Measurements from ENCODE around the gene SEC61A1. TPM values are rescaled to one million over a fixed set of nuclear protein-coding genes. Genes with fewer than 3 reads are reported as not detected.

Gene SEC61A1
- total RNA-seq, 1 experiment from 2014 or later: 182 TPM

- Histone ChIP-seq H3K27ac (ENCODE audit: low read length) (no peak overlapping the region), H3K4me3 (ENCODE audit: low read length) (no peak overlapping the region), H3K36me3 (ENCODE audit: low read depth, low read length) (peaks cover 17% of the 10 kb centered on the region; the same call in 1 of the 2 replicates), H3K9ac (ENCODE audit: low read length) (no peak overlapping the region), H3K4me1 (ENCODE audit: insufficient read depth, low read length) (no peaks in the 10 kb centered on the region), H3K79me2 (ENCODE audit: low read length) (peaks cover 10% of the 10 kb centered on the region; the same call in 1 of the 2 replicates), H3K4me2 (ENCODE audit: low read length) (no peak overlapping the region), H3K9me3 (ENCODE audit: low read length) (no peaks in the 10 kb centered on the region), H3K27me3 (ENCODE audit: low read length) (no peaks in the 10 kb centered on the region), H3F3A (ENCODE audit: low read length, unreplicated experiment) (no peaks in the 10 kb centered on the region), H2AFZ (ENCODE audit: low read length) (no peak overlapping the region), H4K20me1 (ENCODE audit: low read length) (no peaks in the 10 kb centered on the region), H3K9me2 (replicated peaks; ENCODE audit: low read length) (no peaks in the 10 kb centered on the region)
- DNase-seq: no peak
- intact Hi-C loops (cut with micrococcal nuclease): no loop called here
- CTCF ChIA-PET: no interaction called here
- no peak for ATAC-seq
- BruUV-seq (replicated peaks): no TSS peak
- TF ChIP-seq, protein P1, sequence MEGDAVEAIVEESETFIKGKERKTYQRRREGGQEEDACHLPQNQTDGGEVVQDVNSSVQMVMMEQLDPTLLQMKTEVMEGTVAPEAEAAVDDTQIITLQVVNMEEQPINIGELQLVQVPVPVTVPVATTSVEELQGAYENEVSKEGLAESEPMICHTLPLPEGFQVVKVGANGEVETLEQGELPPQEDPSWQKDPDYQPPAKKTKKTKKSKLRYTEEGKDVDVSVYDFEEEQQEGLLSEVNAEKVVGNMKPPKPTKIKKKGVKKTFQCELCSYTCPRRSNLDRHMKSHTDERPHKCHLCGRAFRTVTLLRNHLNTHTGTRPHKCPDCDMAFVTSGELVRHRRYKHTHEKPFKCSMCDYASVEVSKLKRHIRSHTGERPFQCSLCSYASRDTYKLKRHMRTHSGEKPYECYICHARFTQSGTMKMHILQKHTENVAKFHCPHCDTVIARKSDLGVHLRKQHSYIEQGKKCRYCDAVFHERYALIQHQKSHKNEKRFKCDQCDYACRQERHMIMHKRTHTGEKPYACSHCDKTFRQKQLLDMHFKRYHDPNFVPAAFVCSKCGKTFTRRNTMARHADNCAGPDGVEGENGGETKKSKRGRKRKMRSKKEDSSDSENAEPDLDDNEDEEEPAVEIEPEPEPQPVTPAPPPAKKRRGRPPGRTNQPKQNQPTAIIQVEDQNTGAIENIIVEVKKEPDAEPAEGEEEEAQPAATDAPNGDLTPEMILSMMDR (conservative IDR thresholded peaks at IDR 0.05; ENCODE audit: low read depth, low read length): no peak
- TF ChIP-seq EZH2 (IDR thresholded peaks at IDR 0.05; ENCODE audit: low read length, unreplicated experiment) (no peak), EZH2phosphoT487 (IDR thresholded peaks at IDR 0.05; ENCODE audit: borderline replicate concordance, low read length) (no peak)
- POLR2A ChIA-PET (ENCODE audit: unreplicated experiment): no interaction called here
Measured at GRCh38 chr3:128103136-128103676, 51.0 kb downstream of the SEC61A1 start.

DNA sequence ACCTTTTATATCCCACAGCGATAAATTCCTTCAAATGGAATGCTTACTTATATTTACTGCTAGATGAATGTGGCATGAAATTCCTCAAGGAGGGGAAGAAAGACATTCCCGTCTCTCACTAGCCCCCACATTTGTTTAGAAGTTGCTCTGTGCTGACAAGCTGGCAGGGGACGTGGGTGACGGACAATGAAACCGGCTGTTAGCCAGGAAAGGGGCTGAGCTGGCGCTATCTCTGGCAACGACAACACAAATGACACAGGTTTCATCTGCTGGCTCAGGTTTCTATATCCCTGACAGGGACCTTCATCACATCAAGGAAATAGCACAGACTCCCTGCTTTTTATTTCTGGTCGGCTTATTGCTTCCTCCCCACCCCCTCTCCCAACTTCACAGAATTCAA is 55.6 kb downstream of the SEC61A1 start:
- H3K9me2 ChIP-seq (replicated peaks; ENCODE audit: low read length): no peaks in the 10 kb centered on the region
- TF ChIP-seq EZH2 (IDR thresholded peaks at IDR 0.05; ENCODE audit: low read length, unreplicated experiment): no peak
- TF ChIP-seq, protein P1 (conservative IDR thresholded peaks at IDR 0.05; ENCODE audit: low read depth, low read length): no peak
- TF ChIP-seq EZH2phosphoT487 (IDR thresholded peaks at IDR 0.05; ENCODE audit: borderline replicate concordance, low read length): no peak
- peaks cover 15% of the 10 kb centered on the region; the same call in 1 of the 2 replicates for H3K79me2 ChIP-seq (ENCODE audit: low read length)
- DNase-seq (no peak), ATAC-seq (no peak)
- no peak overlapping the region for H3K4me2 ChIP-seq (ENCODE audit: low read length)
- no peak overlapping the region for H2AFZ ChIP-seq (ENCODE audit: low read length)
- H3K9ac ChIP-seq (ENCODE audit: low read length): no peak overlapping the region
- H3K4me1 ChIP-seq (ENCODE audit: insufficient read depth, low read length): peaks cover 9% of the 10 kb centered on the region
- peaks cover 3% of the 10 kb centered on the region for H3F3A ChIP-seq (ENCODE audit: low read length, unreplicated experiment)
- H3K27me3 ChIP-seq (ENCODE audit: low read length): no peaks in the 10 kb centered on the region
- no peak overlapping the region for H3K4me3 ChIP-seq (ENCODE audit: low read length)
- no TSS peak for BruUV-seq (replicated peaks)
- peaks cover 17% of the 10 kb centered on the region; the same call in 1 of the 2 replicates for H3K36me3 ChIP-seq (ENCODE audit: low read depth, low read length)
- peaks cover 2% of the 10 kb centered on the region; the same call in 1 of the 2 replicates for H4K20me1 ChIP-seq (ENCODE audit: low read length)
- POLR2A ChIA-PET (ENCODE audit: unreplicated experiment): no interaction called here
- intact Hi-C loops (cut with micrococcal nuclease): no loop called here
- CTCF ChIA-PET: no interaction called here
- no peak overlapping the region for H3K27ac ChIP-seq (ENCODE audit: low read length)
- H3K9me3 ChIP-seq (ENCODE audit: low read length): no peaks in the 10 kb centered on the region

GRCh38 chr3:128111147-128111546 is 58.9 kb downstream of the SEC61A1 start:
- peaks cover 20% of the 10 kb centered on the region; the same call in 1 of the 2 replicates for H3K36me3 ChIP-seq (ENCODE audit: low read depth, low read length)
- H3K79me2 ChIP-seq (ENCODE audit: low read length): peaks cover 34% of the 10 kb centered on the region
- no peaks in the 10 kb centered on the region for H3K9me3 ChIP-seq (ENCODE audit: low read length)
- TF ChIP-seq EZH2phosphoT487 (IDR thresholded peaks at IDR 0.05; ENCODE audit: borderline replicate concordance, low read length): no peak
- no peak for TF ChIP-seq EZH2 (IDR thresholded peaks at IDR 0.05; ENCODE audit: low read length, unreplicated experiment)
- TF ChIP-seq, protein P1 (conservative IDR thresholded peaks at IDR 0.05; ENCODE audit: low read depth, low read length): no peak
- ATAC-seq: no peak
- H3K27me3 ChIP-seq (ENCODE audit: low read length): no peaks in the 10 kb centered on the region
- CTCF ChIA-PET: no interaction called here
- no peak overlapping the region for H3K9ac ChIP-seq (ENCODE audit: low read length)
- peaks cover 7% of the 10 kb centered on the region; the same call in 1 of the 2 replicates for H4K20me1 ChIP-seq (ENCODE audit: low read length)
- intact Hi-C loops (cut with micrococcal nuclease): no loop called here
- H3K4me1 ChIP-seq (ENCODE audit: insufficient read depth, low read length): peaks cover 14% of the 10 kb centered on the region
- BruUV-seq (replicated peaks): no TSS peak
- POLR2A ChIA-PET (ENCODE audit: unreplicated experiment): no interaction called here
- no peak for DNase-seq
- H3K9me2 ChIP-seq (replicated peaks; ENCODE audit: low read length): no peaks in the 10 kb centered on the region
- H3F3A ChIP-seq (ENCODE audit: low read length, unreplicated experiment): peaks cover 4% of the 10 kb centered on the region
- no peak overlapping the region for H3K27ac ChIP-seq (ENCODE audit: low read length)
- H3K4me3 ChIP-seq (ENCODE audit: low read length): no peak overlapping the region
- no peak overlapping the region for H2AFZ ChIP-seq (ENCODE audit: low read length)
- no peak overlapping the region for H3K4me2 ChIP-seq (ENCODE audit: low read length)
